Mesenchymal stem cell (in vitro differentiated cells and primary cell): ENCODE measurements around the gene PALD1.

ENCODE experiments used
- DNase-seq: peaks from one replicate; pipeline ENCODE4 v3.0.0-alpha.2; 2013
- H2AFZ ChIP-seq: one replicate; pipeline ENCODE4 v1.6.1; 2013; ENCODE audit warnings: low read depth, mild to moderate bottlenecking, control low read depth, inconsistent platforms, low read length, moderate library complexity
- H2AK5ac ChIP-seq: 2 replicates; pipeline ENCODE4 v1.6.1; 2013; ENCODE audit warnings: low read length, moderate library complexity, mild to moderate bottlenecking, inconsistent platforms; ENCODE audit not compliant: severe bottlenecking
- H2BK120ac ChIP-seq: one replicate; pipeline ENCODE4 v1.6.1; 2013; ENCODE audit warnings: low read depth, mild to moderate bottlenecking, inconsistent platforms, low read length, moderate library complexity
- H2BK12ac ChIP-seq, 2 experiments: one replicate each; pipeline ENCODE4 v1.6.1; 2013; ENCODE audit warnings: inconsistent platforms in 2 of 2, low read length in 2 of 2, mild to moderate bottlenecking in 2 of 2, moderate library complexity in 2 of 2, control low read depth in 1 of 2
- H2BK15ac ChIP-seq: one replicate; pipeline ENCODE4 v1.6.1; 2013; ENCODE audit warnings: mild to moderate bottlenecking, low read depth, inconsistent platforms; ENCODE audit not compliant: poor library complexity, severe bottlenecking
- H2BK5ac ChIP-seq: 2 replicates; pipeline ENCODE4 v1.6.1; 2013; ENCODE audit warnings: low read depth, mild to moderate bottlenecking, low read length, control low read depth, inconsistent platforms; ENCODE audit not compliant: poor library complexity, severe bottlenecking
- H3K14ac ChIP-seq, 2 experiments: one replicate each; pipeline ENCODE4 v1.6.1; 2013; ENCODE audit warnings: inconsistent platforms in 2 of 2, low read length in 2 of 2, control low read depth in 1 of 2, mild to moderate bottlenecking in 1 of 2, moderate library complexity in 1 of 2
- H3K18ac ChIP-seq, 2 experiments: one replicate each; pipeline ENCODE4 v1.6.1; 2013; ENCODE audit warnings: inconsistent platforms in 2 of 2, low read length in 2 of 2, control low read depth in 1 of 2, low read depth in 1 of 2, mild to moderate bottlenecking in 1 of 2
- H3K23ac ChIP-seq, 2 experiments: one replicate each; pipeline ENCODE4 v1.6.1; 2013; ENCODE audit warnings: inconsistent platforms in 2 of 2, low read length in 2 of 2, mild to moderate bottlenecking in 2 of 2, moderate library complexity in 2 of 2, control low read depth in 1 of 2
- H3K27ac ChIP-seq: 2 replicates; pipeline ENCODE4 v1.5.1; 2013; ENCODE audit warnings: mild to moderate bottlenecking, moderate library complexity, low read length, control low read depth, inconsistent platforms; ENCODE audit not compliant: poor library complexity, severe bottlenecking
- H3K27me3 ChIP-seq, 2 experiments: 2 replicates each; pipeline versions ENCODE4 v1.6.1 to v1.7.0; 2013; ENCODE audit warnings: low read length in 2 of 2, mild to moderate bottlenecking in 2 of 2, moderate library complexity in 2 of 2, control low read depth in 1 of 2, inconsistent platforms in 1 of 2; ENCODE audit not compliant: control insufficient read depth in 1 of 2, insufficient read depth in 1 of 2
- H3K36me3 ChIP-seq, 2 experiments: 2 replicates each; pipeline versions ENCODE4 v1.6.1 to v1.7.0; 2013; ENCODE audit warnings: low read length in 2 of 2, control low read depth in 1 of 2, inconsistent platforms in 1 of 2, low read depth in 1 of 2, mild to moderate bottlenecking in 1 of 2; ENCODE audit not compliant: insufficient read depth in 2 of 2, control insufficient read depth in 1 of 2
- H3K4ac ChIP-seq, 2 experiments: one replicate each; pipeline ENCODE4 v1.6.1; 2013; ENCODE audit warnings: inconsistent platforms in 2 of 2, low read length in 2 of 2, mild to moderate bottlenecking in 2 of 2, moderate library complexity in 2 of 2, control low read depth in 1 of 2, low read depth in 1 of 2
- H3K4me1 ChIP-seq: 2 replicates; pipeline ENCODE4 v1.6.1; 2013; ENCODE audit warnings: low read depth, low read length, control low read depth; ENCODE audit not compliant: control insufficient read depth, insufficient read depth
- H3K4me2 ChIP-seq: 2 replicates; pipeline ENCODE4 v1.6.1; 2013; ENCODE audit warnings: low read length, mild to moderate bottlenecking, inconsistent platforms; ENCODE audit not compliant: poor library complexity, severe bottlenecking
- H3K4me3 ChIP-seq, 2 experiments: 2 replicates each; pipeline versions ENCODE4 v1.5.1 to v1.7.0; 2013; ENCODE audit warnings: low read length in 2 of 2, mild to moderate bottlenecking in 2 of 2, control low read depth in 1 of 2, low read depth in 1 of 2; ENCODE audit not compliant: insufficient read depth in 1 of 2
- H3K79me1 ChIP-seq: replicated peaks from 2 replicates; pipeline ENCODE4 v1.6.1; 2013; ENCODE audit warnings: mild to moderate bottlenecking, control low read depth, low read length, inconsistent platforms; ENCODE audit not compliant: poor library complexity, severe bottlenecking
- H3K9ac ChIP-seq: 2 replicates; pipeline ENCODE4 v1.7.0; 2013; ENCODE audit warnings: mild to moderate bottlenecking, low read length, moderate library complexity
- H3K9me3 ChIP-seq: 2 replicates; pipeline ENCODE4 v1.7.0; 2013; ENCODE audit warnings: mild to moderate bottlenecking, low read length; ENCODE audit not compliant: control insufficient read depth
- H4K8ac ChIP-seq: one replicate; pipeline ENCODE4 v1.6.1; 2013; ENCODE audit warnings: inconsistent platforms, mild to moderate bottlenecking, low read length, moderate library complexity
- H4K91ac ChIP-seq: one replicate; pipeline ENCODE4 v1.6.1; 2013; ENCODE audit warnings: mild to moderate bottlenecking, low read length, inconsistent platforms
- WGBS: methylation state at CpG from one replicate; pipeline ENCODE4 v1.1.7; 2013; ENCODE audit warnings: mixed read lengths; 5-methylcytosine and 5-hydroxymethylcytosine counted together

The PALD1 gene

GRCh38 chr10:70487824-70488223 is 9.3 kb downstream of the PALD1 start:
- no peak overlapping the region for H2AK5ac ChIP-seq
- no peak overlapping the region for H3K4me2 ChIP-seq
- no peak overlapping the region for H2BK15ac ChIP-seq
- no peaks in the 10 kb centered on the region for H3K36me3 ChIP-seq
- H3K79me1 ChIP-seq = no peaks in the 10 kb centered on the region
- no peak overlapping the region for H3K4me3 ChIP-seq
- no peak overlapping the region for H2BK12ac ChIP-seq
- H3K4ac ChIP-seq = no peak overlapping the region
- no peak overlapping the region for H3K27ac ChIP-seq
- no peak overlapping the region for H4K91ac ChIP-seq
- H3K14ac ChIP-seq = no peak overlapping the region
- no peak overlapping the region for H3K23ac ChIP-seq
- H2BK120ac ChIP-seq = no peak overlapping the region
- no peak for DNase-seq
- H3K4me1 ChIP-seq = no peaks in the 10 kb centered on the region
- H3K18ac ChIP-seq = no peak overlapping the region
- 82% methylated on average over 2 of the region's 3 CpGs for WGBS
- H3K9ac ChIP-seq = no peak overlapping the region
- H4K8ac ChIP-seq = no peak overlapping the region
- H2AFZ ChIP-seq = no peak overlapping the region
- no peak overlapping the region for H2BK5ac ChIP-seq
- peaks cover 4 to 26% of the 10 kb centered on the region in 2 experiments for H3K27me3 ChIP-seq
- H3K9me3 ChIP-seq = no peaks in the 10 kb centered on the region

GRCh38 chr10:70490142-70490541 is 11.6 kb downstream of the PALD1 start:
- no peaks in the 10 kb centered on the region for H3K79me1 ChIP-seq
- H2BK120ac ChIP-seq = no peak overlapping the region
- H2BK15ac ChIP-seq = no peak overlapping the region
- H2AFZ ChIP-seq = no peak overlapping the region
- H3K4me3 ChIP-seq = no peak overlapping the region
- no peak overlapping the region for H4K8ac ChIP-seq
- H3K9me3 ChIP-seq = no peaks in the 10 kb centered on the region
- no peak overlapping the region for H2BK5ac ChIP-seq
- no peak overlapping the region for H3K9ac ChIP-seq
- H3K4ac ChIP-seq = no peak overlapping the region
- 84% methylated on average over 3 of the region's 4 CpGs for WGBS
- H2BK12ac ChIP-seq = no peak overlapping the region
- no peak overlapping the region for H3K14ac ChIP-seq
- no peak overlapping the region for H3K27ac ChIP-seq
- no peak overlapping the region for H4K91ac ChIP-seq
- no peak overlapping the region for H3K4me2 ChIP-seq
- no peak overlapping the region for H3K23ac ChIP-seq
- DNase-seq = no peak
- no peak overlapping the region for H3K18ac ChIP-seq
- no peaks in the 10 kb centered on the region for H3K36me3 ChIP-seq
- H3K4me1 ChIP-seq = no peaks in the 10 kb centered on the region
- H3K27me3 ChIP-seq = peaks cover 15 to 39% of the 10 kb centered on the region in 2 experiments
- H2AK5ac ChIP-seq = no peak overlapping the region

GRCh38 chr10:70491614-70492013 is 13.0 kb downstream of the PALD1 start:
- Histone ChIP-seq H3K4me2 (no peak overlapping the region), H2BK120ac (no peak overlapping the region), H4K91ac (no peak overlapping the region), H3K4ac (no peak overlapping the region), H2BK12ac (no peak overlapping the region), H3K23ac (no peak overlapping the region), H3K4me1 (no peaks in the 10 kb centered on the region), H3K4me3 (no peak overlapping the region), H2BK15ac (no peak overlapping the region), H3K9ac (no peak overlapping the region), H3K18ac (no peak overlapping the region), H3K9me3 (no peaks in the 10 kb centered on the region), H4K8ac (no peak overlapping the region), H2BK5ac (no peak overlapping the region), H3K36me3 (no peaks in the 10 kb centered on the region), H3K79me1 (no peaks in the 10 kb centered on the region), H3K27me3 (peaks cover 18 to 50% of the 10 kb centered on the region in 2 experiments), H2AFZ (no peak overlapping the region), H2AK5ac (no peak overlapping the region), H3K14ac (no peak overlapping the region), H3K27ac (no peak overlapping the region)
- 97% methylated on average over 2 of the region's 2 CpGs for WGBS
- DNase-seq = no peak

GRCh38 chr10:70492786-70493659 is 14.5 kb downstream of the PALD1 start:
- no peak overlapping the region for H3K18ac ChIP-seq
- H3K36me3 ChIP-seq = no peaks in the 10 kb centered on the region
- H4K91ac ChIP-seq = no peak overlapping the region
- H2BK15ac ChIP-seq = no peak overlapping the region
- 80% methylated on average over 10 of the region's 10 CpGs for WGBS
- no peaks in the 10 kb centered on the region for H3K4me1 ChIP-seq
- H3K23ac ChIP-seq = peak overlapping the region in 1 of 2 experiments; percentile 35
- H2BK5ac ChIP-seq = no peak overlapping the region
- peaks cover 18 to 57% of the 10 kb centered on the region in 2 experiments for H3K27me3 ChIP-seq
- no peak overlapping the region for H2BK120ac ChIP-seq
- no peak overlapping the region for H3K4ac ChIP-seq
- no peak overlapping the region for H4K8ac ChIP-seq
- no peak for DNase-seq
- no peak overlapping the region for H3K4me2 ChIP-seq
- no peak overlapping the region for H2BK12ac ChIP-seq
- H2AFZ ChIP-seq = no peak overlapping the region
- no peak overlapping the region for H3K4me3 ChIP-seq
- no peak overlapping the region for H3K9ac ChIP-seq
- H3K9me3 ChIP-seq = no peaks in the 10 kb centered on the region
- H3K27ac ChIP-seq = no peak overlapping the region
- no peak overlapping the region for H3K14ac ChIP-seq
- H2AK5ac ChIP-seq = no peak overlapping the region
- no peaks in the 10 kb centered on the region for H3K79me1 ChIP-seq
